Right atrium auricular region (tissue), 2 donors: ENCODE measurements around the gene OAF. TPM values are rescaled to one million over a fixed set of nuclear protein-coding genes. Genes with fewer than 3 reads are reported as not detected.

Experiments used
- DNase-seq: peaks from one replicate; pipeline ENCODE4 v3.0.0-alpha.2; 2019; ENCODE audit warnings: low spot score
- H3K27ac ChIP-seq, 2 donors: fragments of 200-600 bp; sonication (generic); 1 replicate in 1 of 2; 2 replicates in 1 of 2; pipeline ENCODE4 v1.5.1; 2016 to 2019
- H3K27me3 ChIP-seq, 2 donors: fragments of 200-600 bp; sonication (generic); one replicate each; pipeline versions ENCODE4 v1.5.1 to v1.6.0; 2017 to 2019
- H3K36me3 ChIP-seq: fragments of 200-600 bp; sonication (generic); one replicate; pipeline ENCODE4 v1.5.1; 2016
- H3K4me1 ChIP-seq, 2 donors: fragments of 200-600 bp; sonication (generic); one replicate each; pipeline versions ENCODE4 v1.5.1 to v1.6.0; 2017 to 2019
- H3K4me3 ChIP-seq, 2 donors: fragments of 200-600 bp; sonication (generic); 1 replicate in 1 of 2; 2 replicates in 1 of 2; pipeline ENCODE4 v1.5.1; 2017 to 2019; ENCODE audit warnings: mild to moderate bottlenecking in 1 of 2, moderate library complexity in 1 of 2
- H3K9me3 ChIP-seq, 2 donors: fragments of 200-600 bp; sonication (generic); one replicate each; pipeline ENCODE4 v1.5.1; 2019
- CTCF ChIP-seq, 2 donors: fragments of 200-600 bp; sonication (generic); IDR thresholded peaks; one replicate each; pipeline ENCODE4 v1.5.1; 2019; ENCODE audit warnings: antibody characterized with exemption in 2 of 2
- total RNA-seq, 2 donors: library from RNA; depleted of rRNA; stranded (reverse); fragments of >200 nt; gene quantifications; one replicate each; pipeline ENCODE4 v1.1.0, GENCODE V29; 2016

Gene OAF
- total RNA-seq, 2 donors from 2014 or later, result 27.9 to 43.6 TPM

- Histone ChIP-seq H3K36me3 (no peaks in the 10 kb centered on the region), H3K27me3 (no peaks in the 10 kb centered on the region), H3K4me3 (peak overlapping the region; percentile 49 to 64), H3K4me1 (peaks cover 0 to 79% of the 10 kb centered on the region in 2 donors), H3K27ac (peak overlapping the region; percentile 71 to 72), H3K9me3 (no peaks in the 10 kb centered on the region)
- DNase-seq, result no peak
- TF ChIP-seq CTCF (IDR thresholded peaks at IDR 0.05), result no peak
Observed at GRCh38 chr11:120212259-120212878, 1.5 kb downstream of the OAF start.

GRCh38 chr11:120212926-120213325 is 2.1 kb downstream of the OAF start:
- Histone ChIP-seq H3K9me3 (no peaks in the 10 kb centered on the region), H3K27ac (peak overlapping the region; percentile 71 to 72), H3K4me1 (peaks cover 0 to 79% of the 10 kb centered on the region in 2 donors), H3K4me3 (peak overlapping the region; percentile 49 to 64), H3K36me3 (no peaks in the 10 kb centered on the region), H3K27me3 (no peaks in the 10 kb centered on the region)
- DNase-seq, result no peak
- no peak for TF ChIP-seq CTCF (IDR thresholded peaks at IDR 0.05)

GRCh38 chr11:120214581-120214980 is 3.7 kb downstream of the OAF start:
- peaks cover 0 to 79% of the 10 kb centered on the region in 2 donors for H3K4me1 ChIP-seq
- no peak overlapping the region for H3K27ac ChIP-seq
- no peaks in the 10 kb centered on the region for H3K27me3 ChIP-seq
- no peaks in the 10 kb centered on the region for H3K9me3 ChIP-seq
- no peaks in the 10 kb centered on the region for H3K36me3 ChIP-seq
- no peak overlapping the region for H3K4me3 ChIP-seq
- no peak for TF ChIP-seq CTCF (IDR thresholded peaks at IDR 0.05)
- no peak for DNase-seq

GRCh38 chr11:120215634-120216033 is 4.8 kb downstream of the OAF start:
- peak; percentile 83 for DNase-seq
- Histone ChIP-seq H3K4me1 (peaks cover 0 to 79% of the 10 kb centered on the region in 2 donors), H3K4me3 (no peak overlapping the region), H3K27me3 (no peaks in the 10 kb centered on the region), H3K36me3 (no peaks in the 10 kb centered on the region), H3K9me3 (no peaks in the 10 kb centered on the region), H3K27ac (peak overlapping the region; percentile 44 to 74)
- TF ChIP-seq CTCF (IDR thresholded peaks at IDR 0.05), result no peak

- H3K27ac ChIP-seq, result peak overlapping the region; percentile 44 to 74
Observed at GRCh38 chr11:120216426-120217102, 5.7 kb downstream of the OAF start.

More at GRCh38 chr11:120216426-120217102, 5.7 kb downstream of the OAF start:
- TF ChIP-seq CTCF (IDR thresholded peaks at IDR 0.05), result no peak
- Histone ChIP-seq H3K36me3 (no peaks in the 10 kb centered on the region), H3K4me3 (no peak overlapping the region), H3K4me1 (peaks cover 0 to 89% of the 10 kb centered on the region in 2 donors), H3K27me3 (no peaks in the 10 kb centered on the region), H3K9me3 (no peaks in the 10 kb centered on the region)
- DNase-seq, result no peak
